Kidney epithelial cell (primary cell): ENCODE measurements around the gene GJD4. TPM values are rescaled to one million over a fixed set of nuclear protein-coding genes. Genes with fewer than 3 reads are reported as not detected.

Source experiments
- DNase-seq: peaks from one replicate; pipeline ENCODE4 v3.0.0-alpha.2; 2010; ENCODE audit warnings: low read depth
- H3K27me3 ChIP-seq: 2 replicates; pipeline ENCODE4 v1.6.0; 2011; ENCODE audit warnings: low read length; ENCODE audit not compliant: control insufficient read depth, insufficient read depth
- H3K36me3 ChIP-seq: 2 replicates; pipeline ENCODE4 v1.5.1; 2011; ENCODE audit warnings: low read length; ENCODE audit not compliant: control insufficient read depth, insufficient read depth
- H3K4me3 ChIP-seq: 2 replicates; pipeline ENCODE4 v1.5.1; 2011; ENCODE audit warnings: low read depth, mild to moderate bottlenecking, control low read depth, low read length
- total RNA-seq: library from RNA; depleted of rRNA; stranded (reverse); fragments of >200 nt; gene quantifications from 2 replicates; pipeline ENCODE4 v1.2.3, GENCODE V29; 2015
- TF ChIP-seq, protein P1 (sequence below): IDR thresholded peaks from 2 replicates; pipeline ENCODE4 v1.5.1; 2011; ENCODE audit warnings: mild to moderate bottlenecking, moderate library complexity, low read length, control low read depth, inconsistent platforms; ENCODE audit not compliant: insufficient read depth, poor library complexity, severe bottlenecking

GJD4 gene
- total RNA-seq, 1 donor from 2014 or later, result not detected

DNA sequence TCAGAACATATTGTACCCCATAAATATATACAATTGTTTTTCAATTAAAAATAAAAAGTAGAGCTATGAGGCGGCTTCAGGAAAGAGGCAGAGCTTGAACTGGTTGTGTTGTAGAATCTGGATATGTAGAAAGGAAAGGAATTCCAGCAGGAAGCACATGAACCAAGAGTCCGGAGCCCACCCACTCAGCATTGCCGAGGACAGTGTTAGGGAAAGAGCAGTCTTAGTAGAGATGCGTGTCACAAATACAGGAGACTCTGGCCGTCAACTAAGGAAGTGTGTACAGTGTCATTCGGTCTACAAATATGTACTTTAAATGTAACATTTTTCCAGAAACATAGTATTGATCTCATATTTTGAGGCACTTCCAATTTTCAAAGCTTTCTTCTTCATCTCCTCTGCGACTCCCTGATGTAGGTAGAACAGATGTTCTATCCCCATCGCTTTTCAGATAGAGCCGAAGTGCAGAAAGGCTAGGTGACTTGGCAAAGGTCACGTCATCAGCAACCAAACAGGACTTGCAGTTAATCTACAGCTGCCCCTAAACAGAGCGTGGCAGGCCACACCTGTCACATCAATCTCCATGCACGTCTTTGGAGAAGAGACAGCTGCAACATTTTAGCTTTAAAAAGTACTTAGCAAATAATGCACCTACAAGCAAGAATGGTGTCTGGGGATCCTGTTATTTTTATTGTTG lies 25.3 kb upstream of the GJD4 start:
- H3K36me3 ChIP-seq, result no peaks in the 10 kb centered on the region
- TF ChIP-seq, protein P1, sequence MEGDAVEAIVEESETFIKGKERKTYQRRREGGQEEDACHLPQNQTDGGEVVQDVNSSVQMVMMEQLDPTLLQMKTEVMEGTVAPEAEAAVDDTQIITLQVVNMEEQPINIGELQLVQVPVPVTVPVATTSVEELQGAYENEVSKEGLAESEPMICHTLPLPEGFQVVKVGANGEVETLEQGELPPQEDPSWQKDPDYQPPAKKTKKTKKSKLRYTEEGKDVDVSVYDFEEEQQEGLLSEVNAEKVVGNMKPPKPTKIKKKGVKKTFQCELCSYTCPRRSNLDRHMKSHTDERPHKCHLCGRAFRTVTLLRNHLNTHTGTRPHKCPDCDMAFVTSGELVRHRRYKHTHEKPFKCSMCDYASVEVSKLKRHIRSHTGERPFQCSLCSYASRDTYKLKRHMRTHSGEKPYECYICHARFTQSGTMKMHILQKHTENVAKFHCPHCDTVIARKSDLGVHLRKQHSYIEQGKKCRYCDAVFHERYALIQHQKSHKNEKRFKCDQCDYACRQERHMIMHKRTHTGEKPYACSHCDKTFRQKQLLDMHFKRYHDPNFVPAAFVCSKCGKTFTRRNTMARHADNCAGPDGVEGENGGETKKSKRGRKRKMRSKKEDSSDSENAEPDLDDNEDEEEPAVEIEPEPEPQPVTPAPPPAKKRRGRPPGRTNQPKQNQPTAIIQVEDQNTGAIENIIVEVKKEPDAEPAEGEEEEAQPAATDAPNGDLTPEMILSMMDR, result no peak
- no peak overlapping the region for H3K4me3 ChIP-seq
- no peak for DNase-seq
- H3K27me3 ChIP-seq, result peaks cover 2% of the 10 kb centered on the region

DNA sequence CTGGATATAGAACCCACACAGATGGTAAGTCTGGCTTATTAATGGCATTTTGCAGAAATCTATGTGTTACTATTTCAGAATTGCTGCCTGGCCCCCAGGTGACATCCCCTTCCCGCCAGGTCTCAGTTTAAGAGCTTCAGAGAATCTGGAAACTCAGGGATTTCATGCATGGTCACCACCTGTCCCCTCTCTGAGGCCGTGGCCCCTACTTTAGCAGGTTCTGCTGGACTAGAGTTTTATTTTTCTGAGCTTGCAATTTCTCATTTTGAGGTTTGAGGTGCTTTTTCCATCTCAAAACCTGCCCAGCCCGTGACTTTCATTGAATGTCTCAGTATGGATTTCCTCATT lies 24.7 kb upstream of the GJD4 start:
- no peak for DNase-seq
- Histone ChIP-seq H3K27me3 (peaks cover 2% of the 10 kb centered on the region), H3K4me3 (no peak overlapping the region), H3K36me3 (no peaks in the 10 kb centered on the region)
- TF ChIP-seq, protein P1, result no peak

DNA sequence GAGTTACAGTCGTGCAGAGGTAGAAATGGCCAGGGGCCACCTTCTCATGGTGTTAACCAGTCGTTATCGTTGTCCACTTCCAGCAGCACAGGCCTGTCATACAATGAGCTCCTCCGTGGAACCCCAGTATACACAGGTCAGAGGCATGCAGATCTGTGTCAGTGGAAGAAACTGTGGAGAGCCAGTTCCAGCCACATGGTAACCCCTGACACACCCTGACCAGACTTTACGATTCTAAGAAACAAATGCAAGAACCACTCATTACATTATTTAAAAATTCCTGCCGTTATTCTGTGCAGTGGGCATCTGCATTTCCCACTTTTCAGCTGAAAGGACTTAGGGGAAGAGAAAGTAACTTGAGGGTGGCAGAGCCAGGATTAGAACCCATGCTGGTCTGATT lies 23.5 kb upstream of the GJD4 start:
- Histone ChIP-seq H3K36me3 (no peaks in the 10 kb centered on the region), H3K4me3 (no peak overlapping the region), H3K27me3 (peaks cover 6% of the 10 kb centered on the region)
- no peak for DNase-seq
- TF ChIP-seq, protein P1, result no peak

DNA sequence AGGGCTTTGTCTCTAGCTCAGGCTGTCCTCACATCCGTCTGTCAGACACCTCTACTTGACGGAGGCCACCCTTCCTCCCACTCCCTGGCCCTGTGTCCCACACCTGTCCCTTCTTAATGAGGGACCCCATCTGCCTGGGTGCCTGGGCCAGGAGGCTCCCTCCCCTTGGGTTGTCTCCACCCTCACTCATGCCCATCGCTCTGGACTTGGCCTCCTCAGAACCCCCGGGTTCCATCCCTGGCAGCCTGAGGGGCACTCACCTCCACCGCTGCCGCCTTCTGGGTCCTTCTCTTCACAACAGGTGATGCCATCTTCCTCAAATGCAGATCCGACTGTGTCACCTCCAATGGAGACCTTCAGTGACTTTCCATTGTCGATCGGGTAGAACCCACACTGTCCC lies 20.2 kb upstream of the GJD4 start:
- H3K27me3 ChIP-seq, result peaks cover 4% of the 10 kb centered on the region
- TF ChIP-seq, protein P1, result no peak
- no peak for DNase-seq
- H3K4me3 ChIP-seq, result no peak overlapping the region
- H3K36me3 ChIP-seq, result no peaks in the 10 kb centered on the region

DNA sequence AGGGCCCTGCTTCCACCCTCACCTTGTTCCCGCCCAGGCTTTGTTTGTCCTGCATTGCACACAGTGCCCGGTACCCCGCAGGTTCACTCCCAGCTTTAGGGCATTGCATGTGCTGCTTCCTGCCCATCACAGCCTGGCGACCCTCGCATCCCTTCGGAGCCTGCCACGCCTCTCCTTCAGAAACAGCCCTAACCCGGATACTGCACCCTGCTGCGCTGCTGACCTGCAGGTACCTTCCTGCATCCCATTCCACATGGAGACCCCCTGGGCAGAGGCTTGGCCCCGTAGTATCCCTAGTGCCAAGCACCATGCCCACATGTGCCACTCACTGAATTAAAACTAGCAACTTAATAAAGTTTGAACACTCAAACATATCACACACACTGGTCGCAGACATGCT lies 19.8 kb upstream of the GJD4 start:
- no peak overlapping the region for H3K4me3 ChIP-seq
- TF ChIP-seq, protein P1, result no peak
- no peak for DNase-seq
- peaks cover 4% of the 10 kb centered on the region for H3K27me3 ChIP-seq
- no peaks in the 10 kb centered on the region for H3K36me3 ChIP-seq

DNA sequence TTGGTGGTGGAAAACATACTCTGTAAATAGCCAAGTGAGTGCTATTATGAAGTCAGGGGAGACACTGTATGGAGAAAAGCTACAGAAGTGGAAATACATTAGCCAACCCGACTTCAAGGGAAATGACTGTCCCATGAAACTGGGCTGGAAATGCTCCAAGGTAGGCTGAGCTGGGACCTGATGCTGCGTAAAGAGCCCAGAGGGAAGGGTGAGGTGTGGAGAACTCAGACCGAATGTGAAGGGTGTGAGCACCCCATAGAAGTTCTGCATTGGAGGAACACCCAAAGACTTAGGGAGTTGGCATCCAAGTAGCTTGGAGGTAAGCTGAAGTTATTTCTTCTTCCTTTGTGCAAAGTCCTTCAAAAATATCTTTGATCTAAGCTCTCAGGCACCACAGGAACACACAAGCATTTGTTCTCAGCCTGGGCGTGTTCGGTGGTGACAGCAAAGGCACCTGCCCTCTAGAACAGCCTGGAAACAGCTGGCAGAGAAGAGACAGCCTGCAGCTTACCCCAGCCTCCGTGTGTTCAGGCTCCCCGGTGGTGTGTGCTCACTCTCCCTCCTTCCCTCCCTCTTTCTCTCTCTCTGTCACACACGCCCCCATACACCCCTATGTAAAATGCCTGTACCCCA lies 19.1 kb upstream of the GJD4 start:
- no peak for DNase-seq
- H3K27me3 ChIP-seq, result peaks cover 4% of the 10 kb centered on the region
- H3K4me3 ChIP-seq, result no peak overlapping the region
- TF ChIP-seq, protein P1, result no peak
- no peaks in the 10 kb centered on the region for H3K36me3 ChIP-seq
